Activated T-helper 2 cell treated with anti-CD3 and anti-CD28 coated beads, Interferon-gamma antibody, Interleukin-2, Interleukin-4, amounts not matched to agents 10 μg/mL and 5 μg/mL and 100 μg/mL, durations not matched to agents 14 hours and 24 hours and 36 hours (primary cell): Measurements from ENCODE around the gene ZNF236. TPM values are rescaled to one million over a fixed set of nuclear protein-coding genes. Genes with fewer than 3 reads are reported as not detected.
"Not testable (repeated sequence)": the region's sequence is repeated elsewhere in the genome, so short reads cannot be mapped to it uniquely, and the experiment has no call there.

Source experiments
- DNase-seq: peaks from one replicate; pipeline ENCODE4 v3.0.0; 2021; ENCODE audit warnings: low spot score
- H3K27ac Mint-ChIP-seq: one replicate; pipeline ENCODE4 v1.8.0; 2021; ENCODE audit warnings: mixed read lengths
- H3K27me3 Mint-ChIP-seq: one replicate; pipeline ENCODE4 v1.8.0; 2021; ENCODE audit warnings: low read depth, mixed read lengths
- H3K36me3 Mint-ChIP-seq: one replicate; pipeline ENCODE4 v1.8.0; 2021; ENCODE audit warnings: low read depth, mixed read lengths
- H3K4me1 Mint-ChIP-seq: one replicate; pipeline ENCODE4 v1.8.0; 2021; ENCODE audit warnings: low read depth, mixed read lengths
- H3K4me3 Mint-ChIP-seq: one replicate; pipeline ENCODE4 v1.8.0; 2021; ENCODE audit warnings: low read depth, mild to moderate bottlenecking, moderate library complexity, mixed read lengths
- H3K9me3 Mint-ChIP-seq: one replicate; pipeline ENCODE4 v1.8.0; 2021; ENCODE audit warnings: mixed read lengths
- intact Hi-C: fragments of 100-400 bp; cut with micrococcal nuclease; formaldehyde crosslinking; loops from one replicate; pipeline ENCODE4 v1.15.1; 2023
- total RNA-seq: library from RNA; stranded (reverse); gene quantifications from 2 replicates; pipeline ENCODE4 v1.2.3, GENCODE V29; 2022

Gene ZNF236
- total RNA-seq, 1 donor from 2014 or later: 19.8 TPM

DNA sequence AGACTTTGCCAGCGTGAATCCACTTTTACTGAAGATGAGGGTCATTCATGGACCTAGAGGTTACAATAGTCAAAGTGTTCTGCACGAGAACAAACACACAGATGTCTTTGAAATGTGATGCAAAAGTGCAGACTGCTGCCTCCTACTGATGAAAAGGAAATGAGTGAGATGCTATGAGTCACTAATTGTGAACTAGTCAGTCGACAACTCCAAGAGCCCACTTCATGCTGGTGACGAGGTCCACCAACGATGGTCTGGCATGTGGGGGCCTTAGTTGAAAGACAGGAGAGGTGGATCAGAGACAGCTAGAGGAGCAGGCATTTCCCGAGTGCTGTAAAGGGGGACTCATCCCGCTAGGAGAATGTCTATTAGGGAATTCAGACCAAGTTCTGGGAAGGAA, 17.1 kb upstream of the ZNF236 start:
- H3K9me3 Mint-ChIP-seq: no peaks in the 10 kb centered on the region
- H3K27ac Mint-ChIP-seq: no peak overlapping the region
- H3K4me3 Mint-ChIP-seq: no peak overlapping the region
- DNase-seq: no peak
- peaks cover 2% of the 10 kb centered on the region for H3K27me3 Mint-ChIP-seq
- H3K4me1 Mint-ChIP-seq: peaks cover 6% of the 10 kb centered on the region
- intact Hi-C loops: no loop called here
- peaks cover 12% of the 10 kb centered on the region for H3K36me3 Mint-ChIP-seq

DNA sequence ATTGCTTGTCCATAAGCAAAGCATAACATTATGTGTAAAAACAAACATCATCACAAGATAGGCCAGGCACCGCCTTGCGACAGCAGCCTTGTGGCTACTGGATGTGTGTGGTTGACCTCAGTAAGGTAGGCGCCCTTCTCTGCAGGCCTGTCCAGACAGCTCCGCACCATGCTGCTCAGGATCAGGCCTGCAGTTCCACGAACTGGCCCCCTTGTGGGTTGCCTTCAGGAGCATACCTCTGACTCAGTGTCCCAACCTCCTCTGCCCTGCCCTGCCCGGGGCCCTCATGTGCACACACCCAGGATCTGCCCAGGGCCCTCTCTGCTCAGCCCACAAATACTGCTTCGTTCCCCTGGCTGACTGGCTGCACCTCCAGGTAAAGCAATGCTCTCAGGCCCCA, 16.1 kb upstream of the ZNF236 start:
- Mint-ChIP-seq H3K27me3 (peaks cover 2% of the 10 kb centered on the region), H3K36me3 (peaks cover 12% of the 10 kb centered on the region), H3K27ac (no peak overlapping the region), H3K4me3 (no peak overlapping the region), H3K4me1 (peaks cover 6% of the 10 kb centered on the region), H3K9me3 (no peaks in the 10 kb centered on the region)
- intact Hi-C loops: no loop called here
- DNase-seq: no peak

DNA sequence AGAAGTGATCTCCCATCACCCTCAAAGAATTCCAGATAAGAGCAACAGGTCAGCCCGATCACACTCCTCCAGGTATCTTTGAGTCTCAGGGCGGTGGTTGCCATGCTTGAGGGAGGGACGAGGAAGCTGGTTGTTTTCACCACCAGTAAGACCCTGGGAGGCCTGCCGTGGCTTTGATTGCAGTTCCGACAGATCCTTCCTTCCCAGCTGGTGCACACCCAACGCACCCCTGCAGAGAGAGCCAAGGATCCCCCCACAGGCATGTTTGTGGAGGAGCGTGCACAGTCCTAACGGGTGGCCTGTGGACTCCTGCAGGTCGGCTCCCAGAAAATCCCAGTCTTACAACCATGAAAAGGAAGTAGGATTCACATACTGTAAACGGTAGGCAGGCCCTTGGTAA, 13.8 kb upstream of the ZNF236 start:
- no peaks in the 10 kb centered on the region for H3K27me3 Mint-ChIP-seq
- H3K9me3 Mint-ChIP-seq: no peaks in the 10 kb centered on the region
- DNase-seq: no peak
- peaks cover 4% of the 10 kb centered on the region for H3K4me1 Mint-ChIP-seq
- intact Hi-C loops: no loop called here
- no peak overlapping the region for H3K27ac Mint-ChIP-seq
- no peak overlapping the region for H3K4me3 Mint-ChIP-seq
- peaks cover 17% of the 10 kb centered on the region for H3K36me3 Mint-ChIP-seq

DNA sequence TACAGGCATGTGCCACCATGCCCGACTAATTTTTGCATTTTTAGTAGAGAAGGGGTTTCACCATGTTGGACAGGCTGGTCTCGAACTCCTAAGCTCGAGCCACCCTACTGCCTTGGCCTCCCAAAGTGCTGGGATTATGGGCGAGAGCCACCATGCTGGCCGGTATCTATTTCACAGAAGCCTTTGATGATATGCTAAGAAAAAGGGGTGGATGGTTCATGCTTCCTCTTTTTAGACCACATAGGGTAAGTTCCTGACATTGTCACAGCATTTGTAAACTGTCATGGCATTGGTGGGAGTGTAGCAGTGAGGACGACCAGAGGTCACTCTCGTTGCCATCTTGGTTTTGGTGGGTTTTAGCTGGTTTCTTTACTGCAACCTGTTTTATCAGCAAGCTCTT, 10.8 kb upstream of the ZNF236 start:
- not testable (repeated sequence) for H3K4me1 Mint-ChIP-seq, H3K9me3 Mint-ChIP-seq

DNA sequence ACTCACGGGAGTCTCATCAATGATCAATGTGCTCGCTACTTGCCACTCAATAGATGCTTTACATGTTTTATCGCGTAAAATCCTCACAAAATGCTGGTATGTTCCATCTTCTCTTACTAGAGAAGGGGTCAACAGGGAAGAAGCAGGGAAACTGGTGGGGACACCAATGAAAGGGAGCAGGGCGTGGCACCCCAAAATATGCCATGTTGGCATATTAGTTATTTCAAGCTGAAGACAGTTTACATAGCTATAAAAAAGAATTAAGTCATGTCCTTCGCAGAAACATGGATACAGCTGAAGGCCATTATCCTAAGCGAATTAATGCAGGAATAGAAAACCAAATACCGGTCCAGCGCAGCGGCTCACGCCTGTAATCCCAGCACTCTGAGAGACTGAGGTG, 8.1 kb upstream of the ZNF236 start:
- H3K27ac Mint-ChIP-seq: no peak overlapping the region
- intact Hi-C loops: no loop called here
- H3K4me1 Mint-ChIP-seq: peaks cover 4% of the 10 kb centered on the region
- H3K27me3 Mint-ChIP-seq: no peaks in the 10 kb centered on the region
- no peaks in the 10 kb centered on the region for H3K9me3 Mint-ChIP-seq
- H3K36me3 Mint-ChIP-seq: peaks cover 38% of the 10 kb centered on the region
- DNase-seq: no peak
- no peak overlapping the region for H3K4me3 Mint-ChIP-seq

More for the DNA sequence above, 10.8 kb upstream of the ZNF236 start:
- intact Hi-C loops, H3K27ac Mint-ChIP-seq, H3K27me3 Mint-ChIP-seq, DNase-seq, H3K4me3 Mint-ChIP-seq: not testable (repeated sequence)
- H3K36me3 Mint-ChIP-seq: peaks cover 30% of the 10 kb centered on the region

DNA sequence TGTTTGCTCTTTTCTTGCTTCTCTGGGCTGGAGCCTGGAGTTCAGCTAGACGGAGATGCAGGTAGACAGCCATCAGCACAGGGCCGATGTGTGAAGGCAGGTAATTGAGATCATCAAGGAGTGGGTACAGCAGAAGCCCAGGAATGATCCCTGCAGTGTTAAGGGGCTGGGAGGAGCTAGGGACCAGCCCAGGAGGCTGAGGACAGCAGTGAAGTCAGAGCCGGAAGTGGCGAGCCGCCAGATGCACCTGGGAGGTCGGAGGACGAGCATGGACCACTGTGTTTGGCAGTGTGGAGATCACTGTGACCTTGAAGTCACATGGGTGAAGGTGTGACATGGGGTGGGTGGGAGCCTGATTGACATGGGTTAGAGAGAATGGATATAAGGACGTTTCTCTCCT, 6.2 kb upstream of the ZNF236 start:
- DNase-seq: no peak

DNA sequence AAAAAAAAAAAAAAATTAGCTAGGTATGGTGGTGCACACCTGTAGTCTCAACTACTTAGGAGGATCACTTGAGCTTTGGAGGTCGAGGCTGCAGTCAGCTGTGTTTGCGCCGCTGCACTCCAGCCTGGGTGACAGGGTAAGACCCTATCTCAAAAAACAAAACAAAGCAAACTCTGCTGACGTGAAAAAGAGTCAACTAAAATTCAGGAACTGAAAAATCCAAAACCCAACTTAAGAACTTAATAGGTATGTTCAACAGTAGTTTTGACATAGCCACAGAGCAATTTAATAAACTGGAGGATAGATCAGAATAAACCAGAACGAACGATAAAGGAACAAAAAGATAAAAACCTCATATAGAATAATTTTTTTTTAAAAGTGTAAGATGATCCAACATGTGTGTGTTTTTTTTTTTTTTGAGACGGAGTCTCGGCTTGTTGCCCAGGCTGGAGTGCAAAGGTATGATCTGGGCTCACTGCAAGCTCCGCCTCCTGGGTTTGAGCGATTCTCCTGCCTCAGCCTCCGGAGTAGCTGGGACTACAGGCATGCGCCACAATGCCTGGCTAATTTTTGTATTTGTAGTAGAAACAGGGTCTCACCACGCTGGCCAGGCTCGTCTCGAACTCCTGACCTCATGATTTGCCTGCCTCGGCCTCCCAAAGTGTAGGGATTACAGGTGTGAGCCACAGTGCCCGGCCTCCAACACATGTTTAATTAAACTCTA, 4.3 kb upstream of the ZNF236 start:
- intact Hi-C loops: no loop called here
- Mint-ChIP-seq H3K27me3 (no peaks in the 10 kb centered on the region), H3K27ac (no peak overlapping the region), H3K36me3 (peaks cover 48% of the 10 kb centered on the region), H3K4me3 (no peak overlapping the region), H3K4me1 (peaks cover 15% of the 10 kb centered on the region), H3K9me3 (no peaks in the 10 kb centered on the region)
- no peak for DNase-seq

More for the DNA sequence above, 6.2 kb upstream of the ZNF236 start:
- H3K4me1 Mint-ChIP-seq: peaks cover 15% of the 10 kb centered on the region
- intact Hi-C loops: no loop called here
- H3K9me3 Mint-ChIP-seq: no peaks in the 10 kb centered on the region
- H3K4me3 Mint-ChIP-seq: no peak overlapping the region
- peaks cover 49% of the 10 kb centered on the region for H3K36me3 Mint-ChIP-seq
- H3K27ac Mint-ChIP-seq: no peak overlapping the region
- no peaks in the 10 kb centered on the region for H3K27me3 Mint-ChIP-seq

DNA sequence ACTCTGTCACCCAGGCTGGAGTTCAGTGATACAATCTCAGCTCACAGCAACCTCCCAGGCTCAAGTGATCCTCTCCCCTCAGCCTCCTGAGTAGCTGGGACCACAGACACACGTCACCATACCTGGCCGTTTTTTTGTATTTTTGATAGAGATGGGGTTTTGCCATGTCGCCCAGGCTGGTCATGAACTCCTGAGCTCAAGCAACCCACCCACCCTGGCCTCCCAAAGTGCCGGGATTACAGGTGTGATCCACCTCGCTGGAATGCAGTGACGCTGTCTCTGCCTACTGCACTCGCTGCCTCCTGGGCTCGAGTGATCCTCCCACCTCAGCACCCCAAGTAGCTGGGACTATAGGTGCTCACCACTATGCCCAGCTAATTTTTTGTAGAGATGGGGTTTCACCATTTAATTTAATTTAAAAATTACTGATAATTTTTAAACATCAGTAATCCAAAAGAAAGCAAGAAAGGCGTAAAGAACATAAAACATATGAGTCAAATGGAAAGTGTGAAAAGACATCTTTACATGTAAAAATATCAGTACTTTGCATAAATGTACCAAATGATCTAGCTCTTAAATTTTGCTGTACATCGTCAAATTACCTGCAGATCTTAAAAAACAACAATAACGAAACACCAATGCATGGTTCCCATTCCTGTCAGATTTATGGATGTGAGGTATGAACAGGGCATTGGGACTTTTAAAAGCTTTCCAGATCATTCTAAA, 2.8 kb upstream of the ZNF236 start:
- intact Hi-C loops: loop anchor here (2.0 to 10.0 kb wide), 3 partner anchors 17 to 315 kb away; partner anchors contain the start of gene MBP
- H3K4me1 Mint-ChIP-seq: peaks cover 26% of the 10 kb centered on the region
- H3K27ac Mint-ChIP-seq: no peak overlapping the region
- H3K27me3 Mint-ChIP-seq: no peaks in the 10 kb centered on the region
- DNase-seq: no peak
- no peaks in the 10 kb centered on the region for H3K9me3 Mint-ChIP-seq
- H3K36me3 Mint-ChIP-seq: peaks cover 44% of the 10 kb centered on the region
- peak overlapping the region; percentile 11 for H3K4me3 Mint-ChIP-seq

DNA sequence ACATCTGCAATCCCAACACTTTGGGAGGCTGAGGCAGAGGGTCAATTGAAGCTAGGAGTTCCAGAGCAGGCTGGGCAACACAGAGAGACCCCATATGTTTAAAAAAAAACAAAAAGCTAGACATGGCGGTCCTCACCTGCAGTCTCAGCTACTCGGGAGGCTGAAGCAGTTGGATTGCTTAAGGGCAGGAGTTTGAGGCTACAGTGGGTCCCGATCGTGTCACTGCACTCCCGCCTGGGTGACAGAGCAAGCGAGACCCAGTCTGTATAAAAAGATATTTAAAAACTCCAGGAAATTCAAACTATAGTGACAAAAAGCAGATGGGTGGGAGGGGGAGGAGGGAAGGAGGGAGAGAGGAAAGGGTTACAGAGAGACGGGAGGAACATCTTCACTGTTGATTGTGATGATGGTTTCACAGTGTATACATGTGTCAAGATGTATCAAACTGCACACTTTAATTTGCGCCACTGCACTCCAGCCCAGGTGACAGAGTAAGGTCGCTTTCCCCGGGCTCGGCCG, 942 bp upstream of the ZNF236 start:
- Mint-ChIP-seq H3K9me3 (no peaks in the 10 kb centered on the region), H3K4me1 (peaks cover 37% of the 10 kb centered on the region), H3K4me3 (peak overlapping the region; percentile 91), H3K27me3 (no peaks in the 10 kb centered on the region), H3K36me3 (peaks cover 47% of the 10 kb centered on the region), H3K27ac (peak overlapping the region; percentile 93)
- no peak for DNase-seq
- intact Hi-C loops: loop anchor here (2.0 to 10.0 kb wide), 3 partner anchors 19 to 313 kb away; partner anchors contain the start of gene MBP

DNA sequence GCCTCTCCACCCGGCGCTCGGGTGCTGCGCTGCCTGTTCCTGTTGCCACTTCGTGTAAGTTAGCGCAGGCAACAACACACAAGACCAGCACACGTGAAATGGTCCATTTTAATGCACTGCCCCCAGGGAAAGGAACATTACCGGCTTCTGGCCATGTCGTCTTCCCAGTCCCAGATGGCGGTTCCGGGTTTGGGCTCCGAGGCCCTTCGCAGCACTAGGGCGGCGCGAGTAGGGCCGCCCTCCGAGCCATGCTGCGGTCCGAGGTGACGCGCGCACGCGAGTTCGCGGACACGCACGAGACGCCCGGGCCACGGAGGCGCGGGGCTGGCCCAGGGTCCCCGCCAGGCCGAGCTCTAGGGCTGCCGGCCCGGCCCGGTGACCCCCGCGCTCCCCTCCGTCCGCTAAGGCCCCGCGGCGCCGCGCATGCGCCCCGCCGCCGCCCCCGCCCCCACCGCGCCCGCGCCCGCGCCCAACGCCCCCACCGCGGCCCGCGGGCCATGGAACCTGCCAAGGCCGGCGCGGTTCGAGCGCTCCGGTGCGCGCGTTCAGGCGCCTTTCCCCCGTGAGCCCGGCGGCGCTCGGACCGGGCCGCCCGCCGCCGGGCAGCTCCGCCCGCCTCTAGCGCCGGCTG, 367 bp upstream of the ZNF236 start:
- Mint-ChIP-seq H3K36me3 (peaks cover 41% of the 10 kb centered on the region), H3K4me3 (peak overlapping the region; percentile 91), H3K27ac (peak overlapping the region; percentile 93), H3K4me1 (peaks cover 37% of the 10 kb centered on the region), H3K27me3 (no peaks in the 10 kb centered on the region), H3K9me3 (no peaks in the 10 kb centered on the region)
- DNase-seq: peak; percentile 67
- intact Hi-C loops: loop anchor here (2.0 to 10.0 kb wide), 5 partner anchors 19 to 313 kb away; partner anchors contain the start of gene MBP

DNA sequence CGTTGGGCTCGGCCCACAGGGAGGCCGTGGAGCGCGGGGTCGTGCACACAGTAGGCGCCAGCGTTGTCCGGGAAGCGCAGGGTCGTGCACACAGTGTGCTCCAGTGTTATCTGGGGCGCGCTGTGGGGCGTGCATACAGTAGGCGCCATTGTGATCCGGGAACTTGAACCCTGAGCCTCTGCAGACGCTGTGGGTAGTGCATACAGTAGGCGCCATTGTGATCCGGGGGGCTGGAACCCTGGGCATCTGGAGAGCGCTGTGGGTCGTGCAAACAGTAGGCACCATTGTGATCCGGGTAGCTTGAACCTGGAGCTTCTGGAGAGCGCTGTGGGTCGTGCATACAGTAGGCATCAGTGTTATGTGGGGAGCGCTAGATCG, 793 bp downstream of the ZNF236 start:
- intact Hi-C loops: loop anchor here (2.0 to 10.0 kb wide), 3 partner anchors 36 to 312 kb away; partner anchors contain the start of gene MBP
- no peaks in the 10 kb centered on the region for H3K27me3 Mint-ChIP-seq
- peaks cover 37% of the 10 kb centered on the region for H3K36me3 Mint-ChIP-seq
- no peak for DNase-seq
- H3K9me3 Mint-ChIP-seq: no peaks in the 10 kb centered on the region
- H3K27ac Mint-ChIP-seq: peak overlapping the region; percentile 83
- peak overlapping the region; percentile 85 for H3K4me3 Mint-ChIP-seq
- H3K4me1 Mint-ChIP-seq: peaks cover 39% of the 10 kb centered on the region

DNA sequence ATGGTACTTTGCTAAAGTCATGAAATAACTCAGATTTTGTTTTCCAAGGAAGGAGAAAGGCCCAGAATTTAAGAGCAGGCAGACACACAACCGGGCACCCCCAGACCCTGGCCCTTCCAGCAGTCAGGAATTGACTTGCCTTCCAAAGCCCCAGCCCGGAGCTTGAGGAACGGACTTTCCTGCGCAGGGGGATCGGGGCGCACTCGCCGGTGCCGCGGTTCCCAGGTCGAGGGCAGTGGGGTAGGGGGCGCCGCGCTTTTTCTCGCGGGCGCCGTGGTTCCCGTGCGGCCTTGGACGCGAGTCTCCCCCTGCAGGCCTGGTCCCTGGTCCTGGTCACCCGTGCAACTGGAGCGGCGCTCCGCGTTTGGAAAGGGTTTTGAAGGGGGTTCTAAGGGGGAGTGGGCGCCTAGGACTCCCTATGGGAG, 1.2 kb downstream of the ZNF236 start:
- peak overlapping the region; percentile 83 for H3K27ac Mint-ChIP-seq
- no peaks in the 10 kb centered on the region for H3K27me3 Mint-ChIP-seq
- no peak for DNase-seq
- peaks cover 32% of the 10 kb centered on the region for H3K36me3 Mint-ChIP-seq
- H3K4me1 Mint-ChIP-seq: peaks cover 39% of the 10 kb centered on the region
- intact Hi-C loops: loop anchor here (2.0 to 10.0 kb wide), 3 partner anchors 35 to 311 kb away; partner anchors contain the start of gene MBP
- H3K9me3 Mint-ChIP-seq: no peaks in the 10 kb centered on the region
- H3K4me3 Mint-ChIP-seq: peak overlapping the region; percentile 85
